LNCAP (cell line): ENCODE results near the gene FMC1.

Experiments
- CTCF ChIP-seq: fragments of 450-650 bp; IDR thresholded peaks from 2 replicates; pipeline ENCODE4 v1.5.1; 2017; ENCODE audit warnings: mild to moderate bottlenecking

Gene FMC1

GRCh38 chr7:139360948-139361307 lies 19.8 kb downstream of the FMC1 start:
- no peak for TF ChIP-seq CTCF

- TF ChIP-seq CTCF = no peak
These were observed 20.4 kb downstream of the FMC1 start for GRCh38 chr7:139361523-139361922.

- TF ChIP-seq CTCF = no peak
These were observed 21.2 kb downstream of the FMC1 start for GRCh38 chr7:139362302-139362701.

- no peak for TF ChIP-seq CTCF
These were observed 21.8 kb downstream of the FMC1 start for GRCh38 chr7:139362981-139363380.

GRCh38 chr7:139365336-139365735 lies 24.2 kb downstream of the FMC1 start:
- TF ChIP-seq CTCF = no peak

- no peak for TF ChIP-seq CTCF
These were observed 25.3 kb downstream of the FMC1 start for GRCh38 chr7:139366400-139366799.

- TF ChIP-seq CTCF = no peak
These were observed 26.5 kb downstream of the FMC1 start for GRCh38 chr7:139367438-139368155.
